Lower lobe of right lung (tissue), 2 donors: ENCODE data around the gene CTCFL. TPM values are rescaled to one million over a fixed set of nuclear protein-coding genes. Genes with fewer than 3 reads are reported as not detected.

ENCODE experiments used
- ATAC-seq, 2 donors: fragments of 200-7000 bp; cut with Tn5 transposase; one replicate each; pipeline ENCODE4 v1.9.1; 2020 to 2022; ENCODE audit warnings: mild to moderate bottlenecking in 2 of 2, moderate library complexity in 2 of 2
- DNase-seq: peaks from one replicate; pipeline ENCODE4 v3.0.0-alpha.2; 2020
- H3K27ac ChIP-seq: fragments of 200-600 bp; one replicate; pipeline ENCODE4 v1.8.0; 2022
- H3K27me3 ChIP-seq: fragments of 200-600 bp; one replicate; pipeline ENCODE4 v1.8.0; 2022; ENCODE audit warnings: low read depth
- H3K36me3 ChIP-seq: fragments of 200-600 bp; one replicate; pipeline ENCODE4 v1.8.0; 2022; ENCODE audit warnings: mild to moderate bottlenecking
- H3K4me1 ChIP-seq: fragments of 200-600 bp; one replicate; pipeline ENCODE4 v1.8.0; 2022
- H3K4me3 ChIP-seq: fragments of 200-600 bp; one replicate; pipeline ENCODE4 v1.8.0; 2022; ENCODE audit warnings: mild to moderate bottlenecking
- H3K9me3 ChIP-seq: fragments of 200-600 bp; one replicate; pipeline ENCODE4 v1.8.0; 2022
- CTCF ChIP-seq: fragments of 200-600 bp; IDR thresholded peaks from one replicate; pipeline ENCODE4 v1.8.0; 2022; ENCODE audit warnings: antibody characterized with exemption, mild to moderate bottlenecking
- intact Hi-C: fragments of 100-400 bp; cut with DNase I; formaldehyde crosslinking; loops from one replicate; pipeline ENCODE4 v1.11.0; 2022
- total RNA-seq: library from RNA; stranded (reverse); fragmentation: NEBNext Ultra II Directional; extraction: Animal tissue kit (Norgen Biotek cat#: 25700); gene quantifications from one replicate; pipeline ENCODE4 v1.2.1, GENCODE V29; 2021
- donor health status: DM: no; HTN: yes; CAD: no; lungs with severe emphysema.

Gene CTCFL
- total RNA-seq, 1 donor from 2014 or later: not detected

GRCh38 chr20:57448764-57449354 lies 76.1 kb downstream of the CTCFL start:
- no peak for TF ChIP-seq CTCF
- peaks cover 4% of the 10 kb centered on the region for H3K27me3 ChIP-seq
- DNase-seq: no peak
- H3K36me3 ChIP-seq: no peaks in the 10 kb centered on the region
- H3K27ac ChIP-seq: no peak overlapping the region
- H3K4me3 ChIP-seq: no peak overlapping the region
- no peaks in the 10 kb centered on the region for H3K9me3 ChIP-seq
- intact Hi-C loops: no loop called here
- no peak for ATAC-seq
- H3K4me1 ChIP-seq: peaks cover 23% of the 10 kb centered on the region

Other genes starting within 250 kb of the CTCFL start
- not detected for gene SPO11, start 195.3 kb downstream of the CTCFL start, total RNA-seq
- gene RAE1, start 173.9 kb downstream of the CTCFL start, total RNA-seq: 20.6 TPM
- 15.5 TPM for gene RBM38, start 133.7 kb downstream of the CTCFL start, total RNA-seq
- not detected for gene PCK1, start 36.0 kb upstream of the CTCFL start, total RNA-seq
- gene ZBP1, start 95.3 kb upstream of the CTCFL start, total RNA-seq: 5.8 TPM
- gene PMEPA1, start 184.9 kb upstream of the CTCFL start, total RNA-seq: 26.9 TPM